LoVo (cell line): ENCODE data around the gene ATP2A3.
A peak's percentile ranks its signal among the peaks of the same experiment; 100 is the strongest.

Experiments
- DNase-seq: peaks from one replicate; pipeline ENCODE4 v3.0.0-alpha.2; 2016; ENCODE audit warnings: low spot score

ATP2A3 gene

DNA sequence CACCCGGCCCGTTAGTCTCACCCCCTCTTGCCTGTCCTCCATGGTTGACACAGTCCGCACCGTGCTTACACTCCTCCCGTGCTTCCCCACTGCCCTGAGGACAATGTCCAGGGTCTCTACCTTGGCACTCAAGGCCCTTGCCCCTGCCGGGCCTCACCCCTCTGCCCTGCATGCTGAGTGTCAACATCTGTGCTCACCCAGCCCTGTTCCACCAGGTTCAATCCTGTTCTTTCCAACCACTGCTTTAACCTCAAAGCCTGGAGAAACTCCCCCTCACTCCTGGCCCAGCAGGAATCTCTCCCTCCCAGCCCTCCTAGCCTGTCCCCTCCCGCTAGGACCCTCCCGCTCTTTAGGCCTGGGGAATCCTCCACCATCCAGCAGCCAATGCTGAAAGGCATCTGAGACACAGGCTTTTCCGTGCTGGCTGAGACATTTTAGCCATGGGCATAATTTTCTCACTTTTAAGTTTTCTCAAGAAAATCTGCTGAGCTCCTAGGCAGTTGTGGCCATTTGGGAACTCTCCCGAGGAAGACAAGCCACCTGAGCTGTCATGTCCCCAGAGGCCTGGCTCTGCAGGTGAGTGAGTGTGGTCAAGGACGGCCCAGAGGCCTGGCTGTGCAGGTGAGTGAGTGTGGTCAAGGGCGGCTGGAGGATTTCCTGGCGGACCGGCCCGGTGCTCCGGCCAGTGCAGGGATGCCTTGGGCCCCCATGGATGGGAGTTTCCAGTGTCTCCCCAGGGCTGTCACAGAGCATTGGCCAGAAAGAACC lies 37.2 kb downstream of the ATP2A3 start:
- DNase-seq = no peak

DNA sequence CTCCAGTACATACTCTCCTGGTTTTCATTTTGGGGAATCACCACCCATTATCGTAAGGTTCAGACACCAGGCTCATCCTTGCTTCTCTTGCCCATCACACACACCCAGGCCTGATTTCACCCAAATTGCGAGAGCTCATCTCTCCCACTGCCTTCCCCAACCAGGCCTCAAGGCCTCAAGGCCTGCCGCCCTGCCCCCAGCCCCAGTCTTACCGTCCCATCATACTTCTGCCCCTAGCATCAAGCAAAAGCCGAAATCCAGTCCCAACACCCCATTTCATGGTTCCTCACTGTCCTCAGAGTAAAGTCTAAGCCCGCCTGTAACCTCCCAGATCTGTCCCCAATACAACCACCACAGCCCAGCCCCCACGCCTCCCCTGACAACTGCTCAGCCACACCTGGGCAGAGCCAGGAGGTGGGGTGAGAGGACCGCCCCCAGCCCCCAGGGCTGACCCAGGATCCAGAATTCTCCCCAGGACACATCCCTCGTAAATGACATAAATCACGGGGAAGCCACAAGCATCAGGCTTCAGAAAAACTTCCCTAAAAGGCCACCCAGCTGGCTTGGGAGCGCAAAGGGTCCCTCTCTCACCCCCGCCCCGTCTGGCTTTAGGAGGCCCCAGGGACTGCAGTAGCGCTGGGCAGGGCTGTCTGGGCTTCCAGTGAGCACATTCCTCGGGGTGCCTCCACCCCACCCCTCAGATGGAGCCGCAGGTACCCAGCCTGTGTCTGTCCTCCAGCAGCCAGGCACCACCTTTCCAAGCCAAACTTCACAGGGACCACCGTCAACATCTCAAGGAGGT lies 38.4 kb downstream of the ATP2A3 start:
- no peak for DNase-seq

DNA sequence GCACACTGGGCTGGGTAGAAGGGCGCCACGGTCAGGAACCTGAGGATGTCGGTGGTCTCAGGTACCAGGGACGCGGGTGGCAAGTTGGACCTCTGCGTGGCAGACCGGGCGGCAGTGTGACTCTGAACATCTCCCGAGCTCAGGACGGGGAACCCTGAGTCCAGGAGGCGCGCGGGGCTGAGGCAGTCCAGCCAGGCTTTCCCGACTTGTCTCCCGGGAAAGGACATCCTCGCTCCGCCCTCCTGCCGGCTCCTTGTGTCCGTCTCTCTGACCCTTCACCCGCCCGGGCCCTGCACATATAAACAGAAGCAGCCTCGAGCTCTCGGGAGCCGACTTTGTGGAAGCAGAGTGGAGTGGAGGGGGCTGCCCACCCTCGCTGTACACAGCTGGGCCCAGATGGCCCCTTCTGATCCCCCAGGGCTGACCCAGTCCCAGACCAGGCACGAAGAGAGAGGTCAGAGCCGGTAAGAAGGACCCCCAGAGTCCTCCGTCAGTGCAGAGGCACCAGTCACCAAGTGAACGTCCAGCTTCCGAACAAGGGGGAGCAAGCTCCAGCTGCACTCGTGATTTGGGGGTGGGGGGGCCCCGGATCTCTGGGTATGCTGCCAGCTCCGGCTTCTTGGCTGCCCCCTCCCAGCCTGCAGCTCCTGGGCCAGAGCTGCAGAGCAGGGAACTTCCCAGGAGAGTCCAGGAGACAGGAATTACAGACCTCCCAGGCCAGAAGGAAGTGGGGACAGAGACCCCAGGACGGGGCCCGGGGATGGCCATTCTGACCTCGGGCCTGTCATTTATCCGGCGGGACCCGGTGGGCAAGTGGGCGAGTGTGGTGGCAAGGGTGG lies 39.5 kb downstream of the ATP2A3 start:
- no peak for DNase-seq

- DNase-seq = no peak
Measured at GRCh38 chr17:3923466-3924190, 40.6 kb downstream of the ATP2A3 start.

DNA sequence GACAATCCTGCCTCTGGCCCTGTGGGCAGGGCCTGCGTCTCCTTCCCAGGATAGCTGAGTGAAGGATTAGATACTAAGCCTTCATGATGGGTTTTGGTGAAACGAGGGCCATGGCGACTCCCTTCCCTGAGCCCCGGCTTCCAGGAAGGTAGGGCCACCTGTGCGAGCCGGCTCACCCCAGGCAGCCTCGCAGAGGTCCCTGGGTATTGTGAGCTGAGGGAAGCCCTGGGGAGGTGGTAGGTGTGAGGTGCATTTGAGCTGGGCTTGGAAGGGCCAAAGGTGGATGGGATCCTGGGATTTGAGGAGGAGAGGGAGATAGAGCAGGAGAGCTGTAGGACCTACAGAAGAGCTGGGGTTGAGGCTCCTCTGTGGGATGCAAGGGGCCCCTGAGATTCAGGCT lies 41.5 kb downstream of the ATP2A3 start:
- no peak for DNase-seq

GRCh38 chr17:3921502-3922319 lies 42.5 kb downstream of the ATP2A3 start:
- no peak for DNase-seq

DNA sequence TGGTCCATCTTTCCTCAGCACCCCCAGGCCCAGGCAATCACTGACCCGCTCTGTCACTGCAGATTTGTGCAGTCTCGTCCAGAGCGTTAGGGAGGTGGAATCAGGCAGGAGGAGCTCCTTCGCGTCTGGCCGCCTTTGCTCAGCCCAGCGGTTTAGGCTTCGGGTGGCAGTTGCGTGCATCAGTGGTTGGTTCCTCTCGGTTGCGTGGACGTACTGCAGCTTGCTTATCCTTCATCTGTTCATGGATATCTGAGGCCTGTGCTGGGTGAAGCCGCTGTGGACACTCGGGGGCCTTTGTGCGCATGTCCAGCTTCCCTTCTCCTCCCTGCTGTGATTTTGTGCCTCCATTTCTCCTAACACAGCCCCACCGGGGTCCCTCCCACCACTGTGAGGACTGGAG lies 43.2 kb downstream of the ATP2A3 start:
- no peak for DNase-seq

GRCh38 chr17:3919123-3919624 lies 45.1 kb downstream of the ATP2A3 start:
- DNase-seq = no peak

DNA sequence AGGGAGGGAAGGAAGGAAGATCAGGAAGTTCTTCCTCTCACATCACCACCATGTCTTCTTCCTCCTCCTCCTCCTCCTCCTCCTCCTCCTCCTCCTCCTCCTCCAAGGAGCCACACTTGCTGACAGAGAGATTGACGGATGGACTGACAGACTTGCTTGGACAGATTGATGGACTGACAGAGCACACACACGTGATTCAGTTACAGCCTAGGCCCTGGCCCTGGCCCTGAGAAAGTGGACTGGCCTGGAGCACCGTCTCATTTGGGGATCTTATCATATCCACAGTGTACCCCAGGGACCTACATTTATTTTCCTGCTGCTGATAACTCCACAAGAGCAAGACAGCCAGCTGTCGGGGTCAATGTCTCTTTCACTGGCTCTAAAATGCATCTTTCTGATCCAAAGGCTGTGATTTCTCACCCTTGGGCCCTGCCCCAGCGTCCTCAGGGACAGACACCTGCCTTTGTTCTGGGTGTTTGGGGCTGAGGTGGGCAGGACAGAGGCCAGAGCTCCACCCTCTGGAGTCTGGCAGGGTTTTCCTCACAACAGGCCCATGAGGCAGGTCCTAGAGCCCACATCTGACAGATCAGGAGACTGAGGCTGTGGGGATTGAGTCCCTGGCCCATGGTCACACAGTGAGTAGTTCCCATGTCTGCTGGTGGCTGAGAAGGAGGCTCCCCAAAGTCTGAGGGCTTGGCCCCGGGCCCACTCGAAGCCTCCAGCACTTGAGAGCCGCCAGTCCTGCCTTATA lies 45.7 kb downstream of the ATP2A3 start:
- no peak for DNase-seq

DNA sequence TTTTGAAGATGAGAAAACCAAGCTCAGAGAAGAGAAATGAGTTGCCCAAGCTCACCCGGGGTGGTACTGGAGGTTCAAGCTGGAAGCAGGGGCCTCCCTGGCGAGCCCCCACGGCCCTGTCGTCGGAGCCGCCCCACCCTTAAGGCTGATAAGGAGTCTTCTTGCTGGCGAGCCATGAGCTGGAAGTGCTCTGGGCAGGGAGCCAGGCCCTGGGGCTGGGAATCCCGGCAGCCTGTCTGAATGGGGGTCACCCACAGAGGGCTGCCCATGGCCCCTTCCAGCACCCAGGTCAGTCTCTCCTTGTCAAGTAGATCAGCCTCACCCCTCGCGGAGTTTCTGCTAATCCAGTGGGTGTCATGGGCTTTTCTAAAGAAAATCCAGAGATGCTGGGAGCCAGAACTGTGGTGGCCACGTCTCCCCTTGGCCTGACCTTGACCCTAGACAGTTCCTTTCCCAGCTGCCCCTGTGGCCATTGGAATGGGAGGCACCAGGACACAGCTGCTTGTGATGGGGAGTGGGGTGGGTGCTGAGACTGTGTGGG lies 46.8 kb downstream of the ATP2A3 start:
- DNase-seq = no peak

DNA sequence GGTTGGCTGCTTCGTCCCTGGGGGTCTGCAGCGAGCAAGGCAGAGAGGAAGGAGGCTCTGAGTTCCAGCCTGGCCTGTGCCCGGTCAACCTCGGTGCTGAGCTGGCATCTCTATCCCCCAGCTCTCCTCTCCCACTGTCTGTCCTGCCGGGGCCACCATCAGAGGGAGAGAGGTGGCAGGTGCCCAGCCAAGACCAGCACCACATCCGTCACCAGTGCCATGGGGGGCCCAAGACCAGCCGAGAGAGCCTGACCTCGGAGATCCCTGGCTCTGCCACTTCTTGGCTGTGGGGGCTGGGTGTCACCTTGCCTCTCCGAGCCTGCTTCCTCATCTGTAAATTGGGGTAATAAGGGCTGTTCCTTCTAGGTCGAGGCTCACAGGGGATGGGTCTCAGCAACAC lies 47.4 kb downstream of the ATP2A3 start:
- no peak for DNase-seq

- DNase-seq = no peak
Measured at GRCh38 chr17:3915995-3916696, 48.1 kb downstream of the ATP2A3 start, which contains the start of gene P2RX1. Gene P2RX1, minus strand, starts transcription at chr17:3916465. Its CDS starts 240 bp downstream, at chr17:3916225.

- DNase-seq = no peak
Measured at GRCh38 chr17:3915581-3915994, 48.6 kb downstream of the ATP2A3 start.

GRCh38 chr17:3914312-3914670 lies 49.9 kb downstream of the ATP2A3 start:
- no peak for DNase-seq

GRCh38 chr17:3913531-3914311 lies 50.5 kb downstream of the ATP2A3 start:
- DNase-seq = peak; percentile 50

GRCh38 chr17:3912827-3913226 lies 51.4 kb downstream of the ATP2A3 start:
- no peak for DNase-seq

DNA sequence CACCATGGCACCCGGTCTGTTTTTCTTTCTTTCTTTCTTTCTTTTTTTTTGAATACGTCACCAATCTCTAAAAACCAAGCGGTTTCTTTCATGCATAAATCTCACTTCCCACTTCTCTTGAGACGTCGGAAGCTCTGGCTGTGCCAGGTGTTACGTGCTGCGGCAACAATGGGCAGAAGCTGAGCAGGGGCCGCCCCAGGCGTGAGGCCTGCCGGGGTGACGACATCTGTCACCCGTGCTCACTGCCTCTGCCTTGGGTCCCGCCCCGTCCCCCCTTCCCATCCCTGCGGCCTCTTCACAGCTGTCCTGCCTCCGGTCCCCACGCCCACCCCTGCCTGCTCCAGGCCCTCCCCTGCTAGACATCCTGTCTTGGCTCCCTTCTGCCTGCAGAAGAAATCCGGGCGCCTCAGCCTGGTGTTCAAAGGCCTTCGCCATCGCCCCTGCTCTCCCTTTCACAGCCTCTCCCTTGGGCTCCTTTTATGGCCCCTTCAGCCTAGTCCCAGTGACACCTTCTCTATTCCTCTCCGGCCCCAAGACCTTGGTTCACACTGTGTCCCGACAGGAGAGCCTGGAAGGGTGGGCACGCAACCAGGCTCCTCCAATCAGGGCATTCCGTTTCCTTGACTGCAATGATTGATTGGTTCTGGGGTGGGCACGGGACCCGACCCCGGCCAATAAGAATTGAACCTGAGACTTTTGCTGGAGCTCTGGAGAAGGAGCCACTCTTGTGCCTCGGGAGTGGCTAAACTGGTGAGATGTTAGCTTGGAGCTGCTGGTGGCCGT lies 52.8 kb downstream of the ATP2A3 start:
- DNase-seq = no peak
